ENCODE measurements around the gene PID1.

PID1 gene

DNA sequence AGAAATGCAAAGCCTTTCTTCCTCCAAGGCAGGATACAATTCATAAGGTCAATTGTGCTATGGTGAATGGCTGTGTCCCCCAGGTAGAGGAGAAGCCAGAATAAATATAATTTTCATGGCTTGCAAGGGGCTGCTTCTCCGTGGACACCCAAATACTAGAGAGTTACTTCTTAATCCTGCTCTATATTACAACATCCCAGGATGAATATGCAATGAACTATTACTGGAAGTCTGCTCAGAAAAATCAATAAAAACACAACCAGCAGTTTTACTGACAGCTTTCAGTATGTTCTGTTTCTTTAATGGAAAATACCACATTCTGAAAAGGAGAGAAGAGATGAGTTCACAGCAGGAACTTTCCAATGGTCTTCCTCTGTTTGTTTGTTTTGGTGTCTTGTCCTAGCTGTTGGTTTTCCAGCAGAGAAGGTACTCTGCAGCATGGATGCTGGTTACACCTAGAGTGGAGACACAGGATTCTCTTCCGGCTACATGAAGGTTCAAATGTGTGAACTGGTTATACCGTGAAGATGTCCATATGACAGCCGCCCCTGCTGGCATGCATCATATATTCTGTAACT lies 213.0 kb downstream of the PID1 start:
- TF ChIP-seq, protein P1, sequence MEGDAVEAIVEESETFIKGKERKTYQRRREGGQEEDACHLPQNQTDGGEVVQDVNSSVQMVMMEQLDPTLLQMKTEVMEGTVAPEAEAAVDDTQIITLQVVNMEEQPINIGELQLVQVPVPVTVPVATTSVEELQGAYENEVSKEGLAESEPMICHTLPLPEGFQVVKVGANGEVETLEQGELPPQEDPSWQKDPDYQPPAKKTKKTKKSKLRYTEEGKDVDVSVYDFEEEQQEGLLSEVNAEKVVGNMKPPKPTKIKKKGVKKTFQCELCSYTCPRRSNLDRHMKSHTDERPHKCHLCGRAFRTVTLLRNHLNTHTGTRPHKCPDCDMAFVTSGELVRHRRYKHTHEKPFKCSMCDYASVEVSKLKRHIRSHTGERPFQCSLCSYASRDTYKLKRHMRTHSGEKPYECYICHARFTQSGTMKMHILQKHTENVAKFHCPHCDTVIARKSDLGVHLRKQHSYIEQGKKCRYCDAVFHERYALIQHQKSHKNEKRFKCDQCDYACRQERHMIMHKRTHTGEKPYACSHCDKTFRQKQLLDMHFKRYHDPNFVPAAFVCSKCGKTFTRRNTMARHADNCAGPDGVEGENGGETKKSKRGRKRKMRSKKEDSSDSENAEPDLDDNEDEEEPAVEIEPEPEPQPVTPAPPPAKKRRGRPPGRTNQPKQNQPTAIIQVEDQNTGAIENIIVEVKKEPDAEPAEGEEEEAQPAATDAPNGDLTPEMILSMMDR (IDR thresholded peaks at IDR 0.05; ENCODE audit: low read depth, low read length): no peak
- DNase-seq: no peak
- H3K27ac ChIP-seq: no peak overlapping the region
- H3K9me3 ChIP-seq (ENCODE audit: severe bottlenecking): no peaks in the 10 kb centered on the region
- H3K27me3 ChIP-seq (ENCODE audit: insufficient read depth, low read depth, severe bottlenecking): peaks cover 54% of the 10 kb centered on the region
- H3K36me3 ChIP-seq: no peaks in the 10 kb centered on the region
- H3K4me3 ChIP-seq (ENCODE audit: low read depth, low read length): no peak overlapping the region

DNA sequence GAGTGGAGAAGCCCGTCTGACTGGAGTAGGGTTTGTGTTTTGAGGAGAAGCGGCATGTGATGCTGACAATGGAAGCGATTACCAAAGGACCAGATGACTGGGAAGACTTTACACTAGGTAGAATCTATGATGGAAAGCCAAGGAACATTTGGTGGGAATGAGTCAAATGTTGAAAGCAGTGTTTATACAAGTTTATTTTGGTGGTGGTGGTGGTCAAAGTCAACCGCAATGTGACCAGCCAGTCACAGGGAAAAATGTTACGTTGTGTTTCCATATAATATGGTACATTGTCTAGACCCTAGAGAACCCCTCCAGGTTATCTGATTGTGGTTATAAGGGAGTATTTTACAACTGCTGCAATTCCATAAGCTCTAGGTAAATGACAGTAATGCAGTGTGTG lies 216.8 kb downstream of the PID1 start:
- no peaks in the 10 kb centered on the region for H3K9me3 ChIP-seq (ENCODE audit: severe bottlenecking)
- TF ChIP-seq, protein P1 (IDR thresholded peaks at IDR 0.05; ENCODE audit: low read depth, low read length): no peak
- H3K4me3 ChIP-seq (ENCODE audit: low read depth, low read length): no peak overlapping the region
- H3K36me3 ChIP-seq: no peaks in the 10 kb centered on the region
- no peak for DNase-seq
- no peak overlapping the region for H3K27ac ChIP-seq
- H3K27me3 ChIP-seq (ENCODE audit: insufficient read depth, low read depth, severe bottlenecking): peaks cover 58% of the 10 kb centered on the region

DNA sequence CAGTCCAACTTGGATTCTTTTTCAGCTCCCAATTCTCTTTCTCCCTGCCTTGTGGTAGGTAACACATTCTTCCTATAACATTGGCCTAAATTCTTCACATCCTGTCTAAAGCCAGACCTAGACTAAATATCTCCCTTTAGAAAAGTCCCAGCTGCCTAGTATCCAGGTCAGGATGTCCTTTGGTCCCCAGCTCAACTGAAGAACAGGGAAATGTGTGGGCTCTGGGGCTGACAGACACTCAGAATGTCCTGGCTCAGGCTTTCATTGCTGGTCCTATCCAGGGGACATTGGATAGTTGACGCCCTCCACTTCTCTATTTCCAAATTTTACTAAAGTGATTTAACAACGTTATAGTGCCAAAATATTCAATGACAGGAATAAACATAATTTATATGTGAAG lies 219.3 kb downstream of the PID1 start:
- no peak overlapping the region for H3K4me3 ChIP-seq (ENCODE audit: low read depth, low read length)
- no peak for DNase-seq
- H3K9me3 ChIP-seq (ENCODE audit: severe bottlenecking): no peaks in the 10 kb centered on the region
- TF ChIP-seq, protein P1 (IDR thresholded peaks at IDR 0.05; ENCODE audit: low read depth, low read length): no peak
- no peak overlapping the region for H3K27ac ChIP-seq
- peaks cover 58% of the 10 kb centered on the region for H3K27me3 ChIP-seq (ENCODE audit: insufficient read depth, low read depth, severe bottlenecking)
- no peaks in the 10 kb centered on the region for H3K36me3 ChIP-seq

GRCh38 chr2:229050133-229050532 lies 221.0 kb downstream of the PID1 start:
- Histone ChIP-seq H3K36me3 (no peaks in the 10 kb centered on the region), H3K27ac (no peak overlapping the region), H3K9me3 (ENCODE audit: severe bottlenecking) (no peaks in the 10 kb centered on the region), H3K27me3 (ENCODE audit: insufficient read depth, low read depth, severe bottlenecking) (peaks cover 52% of the 10 kb centered on the region), H3K4me3 (ENCODE audit: low read depth, low read length) (no peak overlapping the region)
- TF ChIP-seq, protein P1 (IDR thresholded peaks at IDR 0.05; ENCODE audit: low read depth, low read length): no peak
- no peak for DNase-seq

DNA sequence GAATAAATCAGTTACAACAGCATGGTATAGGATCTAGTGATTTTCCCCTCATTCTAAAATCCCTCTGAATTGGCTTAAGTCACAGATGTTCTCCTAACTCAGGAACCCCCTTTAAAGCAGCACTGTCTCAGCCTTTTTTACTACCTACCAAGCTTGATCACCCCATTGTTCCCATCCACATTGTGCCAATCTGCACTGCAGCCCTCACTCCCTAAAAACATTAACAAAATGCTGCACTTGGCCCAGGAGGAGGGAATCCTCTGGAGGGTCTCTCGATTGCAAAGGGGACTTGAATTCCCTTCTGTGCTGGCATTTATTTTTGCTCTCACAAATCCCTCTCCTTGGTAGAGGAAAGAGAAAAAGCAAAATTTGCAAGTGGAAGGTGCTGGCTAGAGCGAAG lies 223.0 kb downstream of the PID1 start:
- Histone ChIP-seq H3K4me3 (ENCODE audit: low read depth, low read length) (no peak overlapping the region), H3K9me3 (ENCODE audit: severe bottlenecking) (no peaks in the 10 kb centered on the region), H3K27me3 (ENCODE audit: insufficient read depth, low read depth, severe bottlenecking) (peaks cover 53% of the 10 kb centered on the region), H3K36me3 (no peaks in the 10 kb centered on the region), H3K27ac (no peak overlapping the region)
- TF ChIP-seq, protein P1 (IDR thresholded peaks at IDR 0.05; ENCODE audit: low read depth, low read length): no peak
- no peak for DNase-seq

DNA sequence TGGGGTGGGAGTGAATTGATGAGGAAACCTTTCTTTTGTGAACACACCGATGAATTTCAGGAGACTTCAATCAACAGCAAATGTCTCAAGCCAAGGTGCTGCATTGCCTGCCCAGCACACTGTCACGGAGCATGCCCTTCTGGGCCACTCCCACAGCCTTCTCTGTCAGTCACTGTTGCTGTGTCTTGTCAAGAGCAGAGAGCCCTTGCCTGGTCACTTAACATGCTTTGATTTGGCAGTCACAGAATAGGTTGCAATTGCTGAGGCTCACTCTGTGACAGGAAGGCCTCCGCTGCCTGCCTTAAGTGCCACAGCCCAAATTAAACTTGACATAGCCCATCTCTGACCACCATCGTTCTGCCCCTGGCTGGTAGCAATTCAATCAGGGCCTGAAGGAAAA lies 225.4 kb downstream of the PID1 start:
- no peak for DNase-seq

More for the DNA sequence above, 225.4 kb downstream of the PID1 start:
- peaks cover 50% of the 10 kb centered on the region for H3K27me3 ChIP-seq (ENCODE audit: insufficient read depth, low read depth, severe bottlenecking)
- H3K9me3 ChIP-seq (ENCODE audit: severe bottlenecking): no peaks in the 10 kb centered on the region
- H3K27ac ChIP-seq: no peak overlapping the region
- TF ChIP-seq, protein P1 (IDR thresholded peaks at IDR 0.05; ENCODE audit: low read depth, low read length): no peak
- no peak overlapping the region for H3K4me3 ChIP-seq (ENCODE audit: low read depth, low read length)
- no peaks in the 10 kb centered on the region for H3K36me3 ChIP-seq
